ENCODE results near the gene SRL.

DNA sequence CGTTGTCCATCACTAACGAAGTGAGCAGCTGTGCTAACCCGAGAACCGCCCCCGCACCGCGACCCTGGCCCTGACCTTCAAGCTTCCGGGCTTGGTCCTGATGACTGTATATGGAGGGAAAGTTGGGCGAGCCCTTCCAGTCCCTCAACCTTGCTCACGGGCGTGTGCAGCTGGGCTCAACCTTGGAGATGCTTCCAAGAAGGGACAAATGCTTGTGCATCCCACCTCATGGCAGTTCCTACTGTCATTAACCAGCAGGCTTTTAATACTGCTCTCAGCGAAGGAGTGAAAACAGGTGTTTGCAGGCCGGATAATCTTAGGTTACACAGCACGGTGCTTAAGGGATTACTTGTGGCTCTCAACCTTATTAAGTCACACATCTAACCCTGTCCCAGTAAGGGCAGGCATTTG lies 33.5 kb downstream of the SRL start:
- TF ChIP-seq, protein P1, sequence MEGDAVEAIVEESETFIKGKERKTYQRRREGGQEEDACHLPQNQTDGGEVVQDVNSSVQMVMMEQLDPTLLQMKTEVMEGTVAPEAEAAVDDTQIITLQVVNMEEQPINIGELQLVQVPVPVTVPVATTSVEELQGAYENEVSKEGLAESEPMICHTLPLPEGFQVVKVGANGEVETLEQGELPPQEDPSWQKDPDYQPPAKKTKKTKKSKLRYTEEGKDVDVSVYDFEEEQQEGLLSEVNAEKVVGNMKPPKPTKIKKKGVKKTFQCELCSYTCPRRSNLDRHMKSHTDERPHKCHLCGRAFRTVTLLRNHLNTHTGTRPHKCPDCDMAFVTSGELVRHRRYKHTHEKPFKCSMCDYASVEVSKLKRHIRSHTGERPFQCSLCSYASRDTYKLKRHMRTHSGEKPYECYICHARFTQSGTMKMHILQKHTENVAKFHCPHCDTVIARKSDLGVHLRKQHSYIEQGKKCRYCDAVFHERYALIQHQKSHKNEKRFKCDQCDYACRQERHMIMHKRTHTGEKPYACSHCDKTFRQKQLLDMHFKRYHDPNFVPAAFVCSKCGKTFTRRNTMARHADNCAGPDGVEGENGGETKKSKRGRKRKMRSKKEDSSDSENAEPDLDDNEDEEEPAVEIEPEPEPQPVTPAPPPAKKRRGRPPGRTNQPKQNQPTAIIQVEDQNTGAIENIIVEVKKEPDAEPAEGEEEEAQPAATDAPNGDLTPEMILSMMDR (IDR thresholded peaks at IDR 0.05): no peak
- no peak for TF ChIP-seq POLR2AphosphoS5 (IDR thresholded peaks at IDR 0.05)

All from sigmoid colon (tissue), 4 donors.